GM12878 (cell line): Measurements from ENCODE around the gene IL27RA. TPM values are rescaled to one million over a fixed set of nuclear protein-coding genes. Genes with fewer than 3 reads are reported as not detected.

Experiments used
- BHLHE40 ChIP-seq, 2 experiments: fragments of 450-650 bp in 1 of 2; IDR thresholded peaks; 2 replicates each; pipeline ENCODE4 v1.6.1; 2011 to 2017; ENCODE audit warnings: low read depth in 2 of 2, borderline replicate concordance in 1 of 2, improper control_type of control experiment in 1 of 2, low read length in 1 of 2, mild to moderate bottlenecking in 1 of 2
- BRCA1 ChIP-seq: IDR thresholded peaks from 2 replicates; pipeline ENCODE4 v1.6.1; 2011; ENCODE audit warnings: low read depth, low read length, improper control_type of control experiment
- EGR1 ChIP-seq, 2 experiments: IDR thresholded peaks; 1 replicate in 1 of 2; 2 replicates in 1 of 2; pipeline ENCODE4 v1.6.1; 2011 to 2012; ENCODE audit warnings: low read depth in 2 of 2, low read length in 2 of 2, borderline replicate concordance in 1 of 2, mild to moderate bottlenecking in 1 of 2, moderate library complexity in 1 of 2
- ETV6 ChIP-seq, 2 experiments: fragments of 450-650 bp in 1 of 2; IDR thresholded peaks in 1 of 2; conservative IDR thresholded peaks in 1 of 2; 2 replicates each; pipeline ENCODE4 v1.6.1; 2014; ENCODE audit warnings: antibody characterized with exemption in 1 of 2, borderline replicate concordance in 1 of 2, low read depth in 1 of 2, mild to moderate bottlenecking in 1 of 2, moderate library complexity in 1 of 2
- GATAD2B ChIP-seq: fragments of 450-650 bp; conservative IDR thresholded peaks from 2 replicates; pipeline ENCODE4 v1.6.1; 2017; ENCODE audit warnings: low read depth, mild to moderate bottlenecking, moderate library complexity
- HDAC6 ChIP-seq: fragments of 200-600 bp; sonication (generic); IDR thresholded peaks from one replicate; pipeline ENCODE4 v1.8.0; 2017; ENCODE audit warnings: antibody characterized with exemption; ENCODE audit not compliant: unreplicated experiment
- PML ChIP-seq: IDR thresholded peaks from 2 replicates; pipeline ENCODE4 v1.6.1; 2012; ENCODE audit warnings: low read length, inconsistent platforms
- RCOR1 ChIP-seq: conservative IDR thresholded peaks from 2 replicates; pipeline ENCODE4 v1.6.1; 2012; ENCODE audit warnings: low read depth, low read length, improper control_type of control experiment
- SMARCA5 ChIP-seq: fragments of 450-650 bp; IDR thresholded peaks from 2 replicates; pipeline ENCODE4 v1.6.1; 2017; ENCODE audit warnings: mild to moderate bottlenecking
- SMC3 ChIP-seq: IDR thresholded peaks from 2 replicates; pipeline ENCODE4 v1.6.1; 2011; ENCODE audit warnings: low read length, improper control_type of control experiment, borderline replicate concordance
- STAT1 ChIP-seq: fragments of 450-650 bp; conservative IDR thresholded peaks from 2 replicates; pipeline ENCODE4 v1.6.1; 2014; ENCODE audit warnings: antibody characterized with exemption, mild to moderate bottlenecking
- SUPT20H ChIP-seq: IDR thresholded peaks from 2 replicates; pipeline ENCODE4 v1.6.1; 2011; ENCODE audit warnings: low read depth, mild to moderate bottlenecking, low read length, moderate library complexity, borderline replicate concordance; ENCODE audit not compliant: control insufficient read depth
- TCF12 ChIP-seq: IDR thresholded peaks from 2 replicates; pipeline ENCODE4 v1.6.1; 2011; ENCODE audit warnings: low read depth, mild to moderate bottlenecking, low read length
- YBX1 ChIP-seq: fragments of 450-650 bp; IDR thresholded peaks from 2 replicates; pipeline ENCODE4 v1.6.1; 2016; ENCODE audit warnings: antibody characterized with exemption
- YY1 ChIP-seq: IDR thresholded peaks from 2 replicates; pipeline ENCODE4 v1.6.1; 2011; ENCODE audit warnings: low read depth, mild to moderate bottlenecking, low read length
- ZNF207 ChIP-seq: fragments of 450-650 bp; IDR thresholded peaks from 2 replicates; pipeline ENCODE4 v1.6.1; 2014; ENCODE audit warnings: antibody characterized with exemption, mild to moderate bottlenecking, borderline replicate concordance
- polyA plus RNA-seq, 11 experiments: library from polyadenylated mRNA; depleted of rRNA in 4 of 11; unstranded in 6 of 11; stranded (reverse) in 5 of 11; fragments of >200 nt; fragmentation: Nextera tagmentation in 4 of 11; fragmentation: Illumina TruSeq in 1 of 11; extraction: Ambion mirVana in 4 of 11; extraction: Trizol in 1 of 11; gene quantifications; 1 replicate in 1 of 11; 2 replicates in 10 of 11; pipeline versions ENCODE4 v1.2.1 to v1.2.3, GENCODE V29; 2011 to 2016; ENCODE audit warnings: inconsistent platforms in 2 of 11, missing spikeins in 2 of 11, low read depth in 1 of 11
- total RNA-seq, 4 experiments: library from RNA; depleted of rRNA in 3 of 4; stranded (reverse); fragments of >200 nt in 3 of 4; fragmentation: Illumina TruSeq in 1 of 4; extraction: Trizol in 1 of 4; gene quantifications; 2 replicates each; pipeline versions ENCODE4 v1.2.1 to v1.2.3, GENCODE V29; 2013 to 2021
- TF ChIP-seq, protein P1 (sequence below): IDR thresholded peaks from 2 replicates; pipeline ENCODE4 v1.6.1; 2012; ENCODE audit warnings: low read length, inconsistent platforms
- TF ChIP-seq, protein P2 (sequence below): fragments of 450-650 bp; IDR thresholded peaks from 2 replicates; pipeline ENCODE4 v1.6.1; 2017; ENCODE audit warnings: mild to moderate bottlenecking, low read depth, inconsistent platforms; ENCODE audit not compliant: poor library complexity, severe bottlenecking
- TF ChIP-seq, protein P3 (sequence below): fragments of 450-650 bp; conservative IDR thresholded peaks from 2 replicates; pipeline ENCODE4 v1.6.1; 2017; ENCODE audit warnings: mild to moderate bottlenecking, moderate library complexity
- TF ChIP-seq, protein P4 (sequence below): fragments of 450-650 bp; formaldehyde crosslinking; IDR thresholded peaks from 2 replicates; pipeline ENCODE4 v1.5.0; 2022; ENCODE audit warnings: mild to moderate bottlenecking, missing genetic modification characterization

The IL27RA gene
- total and polyA plus RNA-seq, 10 of the 15 experiments (the other 5 are each of a cell fraction or from before 2014, with no cell fraction given): 8.4 to 63.5 (median 41.2) TPM

DNA sequence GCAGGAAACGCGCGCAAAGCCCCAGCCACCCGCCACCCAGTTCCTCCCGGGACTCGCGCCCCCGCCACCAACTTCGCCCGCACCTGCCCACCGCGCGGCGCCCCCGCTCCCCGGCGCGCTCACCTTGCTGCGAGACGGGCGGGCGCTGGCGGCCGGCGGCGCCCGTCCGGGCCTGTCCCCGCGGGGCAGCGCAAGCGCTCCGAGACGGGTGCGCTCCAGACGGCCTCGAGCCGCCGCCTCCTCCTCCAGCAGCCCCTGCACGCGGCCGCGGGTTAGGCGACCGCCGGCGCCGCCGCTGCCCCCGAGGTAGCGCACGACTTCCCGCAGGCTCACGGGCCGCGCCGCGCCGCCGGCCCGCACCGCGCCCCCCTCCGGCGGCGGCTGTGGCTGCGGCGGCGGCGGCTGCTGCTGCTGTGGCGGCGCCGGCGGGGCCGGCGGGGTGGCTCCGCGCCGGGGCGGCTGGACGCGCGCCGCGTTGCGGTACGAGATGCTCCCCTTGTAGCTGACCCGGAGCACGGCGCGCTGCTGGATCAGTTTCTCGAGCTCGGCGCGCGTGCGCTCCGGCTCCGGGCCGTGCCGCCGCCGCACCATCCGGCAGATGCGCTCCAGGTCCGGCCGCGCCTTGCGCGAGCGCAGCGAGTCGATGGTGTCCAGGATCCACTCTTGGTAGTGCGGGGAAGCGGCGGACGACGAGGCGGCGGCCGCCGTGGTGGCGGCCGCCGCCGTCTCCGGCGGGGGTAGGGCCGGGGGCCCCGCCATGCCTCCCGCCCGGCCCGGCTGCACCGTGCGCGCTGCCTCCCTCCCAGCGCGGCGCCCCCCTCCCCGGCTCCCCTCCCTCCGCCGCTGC, 58.3 kb downstream of the IL27RA start (continued):
- TF ChIP-seq GATAD2B (peak; percentile 53), SMARCA5 (0 out of 2 replicates have a peak, but pooled peaks have one; percentile 16), SMC3 (no peak), BRCA1 (no peak), ETV6 (conservative IDR thresholded peaks at IDR 0.05 in 1 of 2, IDR thresholded peaks at IDR 0.05 in 1 of 2; ENCODE audit: borderline replicate concordance in 1 of 2, low read depth in 1 of 2) (no peak), TCF12 (no peak), YY1 (peak; percentile 10; the same call in 1 of the 2 replicates), HDAC6 (no peak), RCOR1 (no peak), ZNF207 (no peak), PML (no peak), SUPT20H (no peak), BHLHE40 (IDR thresholded peaks at IDR 0.05; ENCODE audit: borderline replicate concordance in 1 of 2, low read depth in 2 of 2, low read length in 1 of 2) (peak; percentile 14 to 88; a peak in 3 of 4 replicates), STAT1 (no peak), YBX1 (no peak), EGR1 (IDR thresholded peaks at IDR 0.05; ENCODE audit: borderline replicate concordance in 1 of 2, low read depth in 2 of 2, low read length in 2 of 2) (0 out of 3 replicates have a peak, but pooled peaks of 1 of the 2 experiments have one; percentile 37)
- TF ChIP-seq, protein P1, sequence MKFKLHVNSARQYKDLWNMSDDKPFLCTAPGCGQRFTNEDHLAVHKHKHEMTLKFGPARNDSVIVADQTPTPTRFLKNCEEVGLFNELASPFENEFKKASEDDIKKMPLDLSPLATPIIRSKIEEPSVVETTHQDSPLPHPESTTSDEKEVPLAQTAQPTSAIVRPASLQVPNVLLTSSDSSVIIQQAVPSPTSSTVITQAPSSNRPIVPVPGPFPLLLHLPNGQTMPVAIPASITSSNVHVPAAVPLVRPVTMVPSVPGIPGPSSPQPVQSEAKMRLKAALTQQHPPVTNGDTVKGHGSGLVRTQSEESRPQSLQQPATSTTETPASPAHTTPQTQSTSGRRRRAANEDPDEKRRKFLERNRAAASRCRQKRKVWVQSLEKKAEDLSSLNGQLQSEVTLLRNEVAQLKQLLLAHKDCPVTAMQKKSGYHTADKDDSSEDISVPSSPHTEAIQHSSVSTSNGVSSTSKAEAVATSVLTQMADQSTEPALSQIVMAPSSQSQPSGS: no peak
- TF ChIP-seq, protein P2, sequence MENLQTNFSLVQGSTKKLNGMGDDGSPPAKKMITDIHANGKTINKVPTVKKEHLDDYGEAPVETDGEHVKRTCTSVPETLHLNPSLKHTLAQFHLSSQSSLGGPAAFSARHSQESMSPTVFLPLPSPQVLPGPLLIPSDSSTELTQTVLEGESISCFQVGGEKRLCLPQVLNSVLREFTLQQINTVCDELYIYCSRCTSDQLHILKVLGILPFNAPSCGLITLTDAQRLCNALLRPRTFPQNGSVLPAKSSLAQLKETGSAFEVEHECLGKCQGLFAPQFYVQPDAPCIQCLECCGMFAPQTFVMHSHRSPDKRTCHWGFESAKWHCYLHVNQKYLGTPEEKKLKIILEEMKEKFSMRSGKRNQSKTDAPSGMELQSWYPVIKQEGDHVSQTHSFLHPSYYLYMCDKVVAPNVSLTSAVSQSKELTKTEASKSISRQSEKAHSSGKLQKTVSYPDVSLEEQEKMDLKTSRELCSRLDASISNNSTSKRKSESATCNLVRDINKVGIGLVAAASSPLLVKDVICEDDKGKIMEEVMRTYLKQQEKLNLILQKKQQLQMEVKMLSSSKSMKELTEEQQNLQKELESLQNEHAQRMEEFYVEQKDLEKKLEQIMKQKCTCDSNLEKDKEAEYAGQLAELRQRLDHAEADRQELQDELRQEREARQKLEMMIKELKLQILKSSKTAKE: no peak
- TF ChIP-seq, protein P3, sequence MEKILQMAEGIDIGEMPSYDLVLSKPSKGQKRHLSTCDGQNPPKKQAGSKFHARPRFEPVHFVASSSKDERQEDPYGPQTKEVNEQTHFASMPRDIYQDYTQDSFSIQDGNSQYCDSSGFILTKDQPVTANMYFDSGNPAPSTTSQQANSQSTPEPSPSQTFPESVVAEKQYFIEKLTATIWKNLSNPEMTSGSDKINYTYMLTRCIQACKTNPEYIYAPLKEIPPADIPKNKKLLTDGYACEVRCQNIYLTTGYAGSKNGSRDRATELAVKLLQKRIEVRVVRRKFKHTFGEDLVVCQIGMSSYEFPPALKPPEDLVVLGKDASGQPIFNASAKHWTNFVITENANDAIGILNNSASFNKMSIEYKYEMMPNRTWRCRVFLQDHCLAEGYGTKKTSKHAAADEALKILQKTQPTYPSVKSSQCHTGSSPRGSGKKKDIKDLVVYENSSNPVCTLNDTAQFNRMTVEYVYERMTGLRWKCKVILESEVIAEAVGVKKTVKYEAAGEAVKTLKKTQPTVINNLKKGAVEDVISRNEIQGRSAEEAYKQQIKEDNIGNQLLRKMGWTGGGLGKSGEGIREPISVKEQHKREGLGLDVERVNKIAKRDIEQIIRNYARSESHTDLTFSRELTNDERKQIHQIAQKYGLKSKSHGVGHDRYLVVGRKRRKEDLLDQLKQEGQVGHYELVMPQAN: peak; percentile 31; the same call in 1 of the 2 replicates
- TF ChIP-seq, protein P4, sequence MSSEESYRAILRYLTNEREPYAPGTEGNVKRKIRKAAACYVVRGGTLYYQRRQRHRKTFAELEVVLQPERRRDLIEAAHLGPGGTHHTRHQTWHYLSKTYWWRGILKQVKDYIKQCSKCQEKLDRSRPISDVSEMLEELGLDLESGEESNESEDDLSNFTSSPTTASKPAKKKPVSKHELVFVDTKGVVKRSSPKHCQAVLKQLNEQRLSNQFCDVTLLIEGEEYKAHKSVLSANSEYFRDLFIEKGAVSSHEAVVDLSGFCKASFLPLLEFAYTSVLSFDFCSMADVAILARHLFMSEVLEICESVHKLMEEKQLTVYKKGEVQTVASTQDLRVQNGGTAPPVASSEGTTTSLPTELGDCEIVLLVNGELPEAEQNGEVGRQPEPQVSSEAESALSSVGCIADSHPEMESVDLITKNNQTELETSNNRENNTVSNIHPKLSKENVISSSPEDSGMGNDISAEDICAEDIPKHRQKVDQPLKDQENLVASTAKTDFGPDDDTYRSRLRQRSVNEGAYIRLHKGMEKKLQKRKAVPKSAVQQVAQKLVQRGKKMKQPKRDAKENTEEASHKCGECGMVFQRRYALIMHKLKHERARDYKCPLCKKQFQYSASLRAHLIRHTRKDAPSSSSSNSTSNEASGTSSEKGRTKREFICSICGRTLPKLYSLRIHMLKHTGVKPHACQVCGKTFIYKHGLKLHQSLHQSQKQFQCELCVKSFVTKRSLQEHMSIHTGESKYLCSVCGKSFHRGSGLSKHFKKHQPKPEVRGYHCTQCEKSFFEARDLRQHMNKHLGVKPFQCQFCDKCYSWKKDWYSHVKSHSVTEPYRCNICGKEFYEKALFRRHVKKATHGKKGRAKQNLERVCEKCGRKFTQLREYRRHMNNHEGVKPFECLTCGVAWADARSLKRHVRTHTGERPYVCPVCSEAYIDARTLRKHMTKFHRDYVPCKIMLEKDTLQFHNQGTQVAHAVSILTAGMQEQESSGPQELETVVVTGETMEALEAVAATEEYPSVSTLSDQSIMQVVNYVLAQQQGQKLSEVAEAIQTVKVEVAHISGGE (CRISPR knock-in tag): no peak
